IMR-90 (cell line): ENCODE results near the gene PIK3R4. TPM values are rescaled to one million over a fixed set of nuclear protein-coding genes. Genes with fewer than 3 reads are reported as not detected.

ENCODE experiments used
- ATAC-seq: fragments of 200-7000 bp; cut with Tn5 transposase; 2 replicates; pipeline ENCODE4 v1.9.1; 2020; ENCODE audit warnings: low read depth, mild to moderate bottlenecking, moderate library complexity
- BruUV-seq: library from RNA; stranded (reverse); fragments of 400-500 nt; replicated peaks from 2 replicates; lab custom pipeline; 2021; lab: Mats Ljungman, UMichigan
- CTCF ChIA-PET: fragments of 300-600 bp; formaldehyde crosslinking; extraction: SDS; loops from one replicate; lab custom pipeline; 2021; ENCODE audit warnings: antibody characterized with exemption; lab: Yijun Ruan, JAX
- POLR2A ChIA-PET: fragments of 300-600 bp; sonication (Branson Sonifier 250); formaldehyde crosslinking; loops from one replicate; lab custom pipeline; 2022; ENCODE audit warnings: antibody characterized with exemption; ENCODE audit not compliant: unreplicated experiment; lab: Charles Lee
- DNase-seq: peaks from one replicate; pipeline ENCODE4 v3.0.0; 2013
- H2AFZ ChIP-seq: replicated peaks from 2 replicates; pipeline ENCODE3; 2013; ENCODE audit warnings: low read length, mild to moderate bottlenecking; ENCODE audit not compliant: poor library complexity
- H2AK5ac ChIP-seq: 2 replicates; pipeline ENCODE4 v1.6.1; 2013; ENCODE audit warnings: low read depth, low read length, inconsistent platforms
- H2AK9ac ChIP-seq: replicated peaks from 2 replicates; pipeline ENCODE3; 2013; ENCODE audit warnings: mild to moderate bottlenecking, low read depth, low read length, moderate library complexity; ENCODE audit not compliant: poor library complexity
- H2BK120ac ChIP-seq: 2 replicates; pipeline ENCODE4 v1.6.1; 2013; ENCODE audit warnings: low read depth, low read length, inconsistent platforms
- H2BK15ac ChIP-seq: 3 replicates; pipeline ENCODE4 v1.6.1; 2013; ENCODE audit warnings: low read depth, low read length, inconsistent platforms
- H2BK20ac ChIP-seq: 2 replicates; pipeline ENCODE4 v1.6.1; 2013; ENCODE audit warnings: low read depth, mild to moderate bottlenecking, inconsistent platforms, low read length, moderate library complexity
- H2BK5ac ChIP-seq: 2 replicates; pipeline ENCODE4 v1.6.1; 2013; ENCODE audit warnings: mild to moderate bottlenecking, low read depth, low read length, inconsistent platforms; ENCODE audit not compliant: poor library complexity, severe bottlenecking
- H3K14ac ChIP-seq: replicated peaks from 2 replicates; pipeline ENCODE4 v1.6.1; 2013; ENCODE audit warnings: low read depth, low read length, inconsistent platforms
- H3K18ac ChIP-seq: 2 replicates; pipeline ENCODE4 v1.6.1; 2013; ENCODE audit warnings: low read depth, low read length, control low read depth
- H3K23ac ChIP-seq: 2 replicates; pipeline ENCODE4 v1.6.1; 2013; ENCODE audit warnings: low read depth, low read length, inconsistent platforms
- H3K27ac ChIP-seq: 2 replicates; pipeline ENCODE4 v1.5.1; 2013; ENCODE audit warnings: mild to moderate bottlenecking, control low read depth, low read length; ENCODE audit not compliant: insufficient read depth
- H3K27me3 ChIP-seq: 2 replicates; pipeline ENCODE4 v1.6.1; 2013; ENCODE audit warnings: low read length; ENCODE audit not compliant: control insufficient read depth, insufficient read depth
- H3K36me3 ChIP-seq: 2 replicates; pipeline ENCODE4 v1.6.1; 2013; ENCODE audit warnings: low read length, mixed read lengths; ENCODE audit not compliant: control insufficient read depth, insufficient read depth
- H3K4ac ChIP-seq: 2 replicates; pipeline ENCODE4 v1.6.1; 2013; ENCODE audit warnings: low read depth, low read length, inconsistent platforms
- H3K4me1 ChIP-seq: 2 replicates; pipeline ENCODE4 v1.6.1; 2013; ENCODE audit warnings: low read length, mixed read lengths; ENCODE audit not compliant: control insufficient read depth, insufficient read depth
- H3K4me2 ChIP-seq: 2 replicates; pipeline ENCODE4 v1.6.1; 2013; ENCODE audit warnings: low read depth, mild to moderate bottlenecking, control low read depth, low read length, moderate library complexity
- H3K4me3 ChIP-seq: 2 replicates; pipeline ENCODE4 v1.5.1; 2013; ENCODE audit warnings: low read depth, mild to moderate bottlenecking, control low read depth, low read length, moderate library complexity; ENCODE audit not compliant: insufficient read depth
- H3K56ac ChIP-seq: 2 replicates; pipeline ENCODE4 v1.6.1; 2013; ENCODE audit warnings: low read length, inconsistent platforms; ENCODE audit not compliant: insufficient read depth; ENCODE audit errors: extremely low read depth
- H3K79me1 ChIP-seq, 2 experiments: 2 replicates each; pipeline ENCODE4 v1.6.1; 2013; ENCODE audit warnings: low read length in 2 of 2, inconsistent platforms in 1 of 2, low read depth in 1 of 2
- H3K9ac ChIP-seq: 2 replicates; pipeline ENCODE4 v1.6.1; 2013; ENCODE audit warnings: low read depth, low read length, control low read depth
- H3K9me1 ChIP-seq: 2 replicates; pipeline ENCODE4 v1.6.1; 2013; ENCODE audit warnings: low read length, inconsistent platforms; ENCODE audit not compliant: insufficient read depth
- H3K9me3 ChIP-seq: 2 replicates; pipeline ENCODE4 v1.6.1; 2013; ENCODE audit warnings: low read length; ENCODE audit not compliant: control insufficient read depth, insufficient read depth
- H4K20me1 ChIP-seq: 2 replicates; pipeline ENCODE4 v1.6.1; 2013; ENCODE audit warnings: low read length, inconsistent platforms; ENCODE audit not compliant: insufficient read depth
- H4K5ac ChIP-seq: 2 replicates; pipeline ENCODE4 v1.6.1; 2013; ENCODE audit warnings: mild to moderate bottlenecking, low read depth, low read length, control low read depth
- H4K8ac ChIP-seq, 2 experiments: 2 replicates each; pipeline ENCODE4 v1.6.1; 2013; ENCODE audit warnings: low read depth in 2 of 2, low read length in 2 of 2, control low read depth in 1 of 2, inconsistent platforms in 1 of 2
- H4K91ac ChIP-seq: 2 replicates; pipeline ENCODE4 v1.6.1; 2013; ENCODE audit warnings: low read depth, low read length, inconsistent platforms; ENCODE audit not compliant: insufficient read depth
- BHLHE40 ChIP-seq: fragments of 150-350 bp; IDR thresholded peaks from 2 replicates; pipeline ENCODE4 v1.6.1; 2016; ENCODE audit warnings: mild to moderate bottlenecking, low read depth, low read length
- CEBPB ChIP-seq: IDR thresholded peaks from 2 replicates; pipeline ENCODE4 v1.6.1; 2012; ENCODE audit warnings: low read depth, low read length, improper control_type of control experiment
- CHD1 ChIP-seq: IDR thresholded peaks from 2 replicates; pipeline ENCODE4 v1.6.1; 2012; ENCODE audit warnings: low read depth, low read length, improper control_type of control experiment
- FOS ChIP-seq: fragments of 150-350 bp; IDR thresholded peaks from 2 replicates; pipeline ENCODE4 v1.6.1; 2016; ENCODE audit warnings: low read depth, low read length
- MAFK ChIP-seq: IDR thresholded peaks from 2 replicates; pipeline ENCODE4 v1.6.1; 2012; ENCODE audit warnings: low read depth, low read length, improper control_type of control experiment
- MAZ ChIP-seq: IDR thresholded peaks from 2 replicates; pipeline ENCODE4 v1.6.1; 2012; ENCODE audit warnings: low read depth, mild to moderate bottlenecking, low read length, improper control_type of control experiment, moderate library complexity, borderline replicate concordance
- MXI1 ChIP-seq: IDR thresholded peaks from 2 replicates; pipeline ENCODE4 v1.6.1; 2012; ENCODE audit warnings: low read depth, mild to moderate bottlenecking, low read length, moderate library complexity, borderline replicate concordance
- RAD21 ChIP-seq: IDR thresholded peaks from 2 replicates; pipeline ENCODE4 v1.6.1; 2012; ENCODE audit warnings: low read length, improper control_type of control experiment
- RCOR1 ChIP-seq: IDR thresholded peaks from 2 replicates; pipeline ENCODE4 v1.6.1; 2012; ENCODE audit warnings: mild to moderate bottlenecking, low read length, improper control_type of control experiment; ENCODE audit not compliant: insufficient replicate concordance
- SMC3 ChIP-seq: fragments of 150-350 bp; IDR thresholded peaks from 2 replicates; pipeline ENCODE4 v1.6.1; 2016; ENCODE audit warnings: low read depth, mild to moderate bottlenecking, antibody characterized with exemption, low read length, moderate library complexity
- WGBS, 2 experiments: methylation state at CpG; one replicate each; pipeline versions ENCODE4 v1.1.5 to v1.1.7; 2013; ENCODE audit warnings: missing lambda C conversion rate in 2 of 2; ENCODE audit not compliant: insufficient read length in 1 of 2; ENCODE audit errors: extremely low coverage in 2 of 2; 5-methylcytosine and 5-hydroxymethylcytosine counted together
- dilution Hi-C: fragments of 300-500 bp; cut with HindIII; formaldehyde crosslinking; loops from one replicate; pipeline ENCODE4 v1.14.3; 2018; ENCODE audit warnings: low sequenced_read_pairs; ENCODE audit not compliant: unreplicated experiment
- in situ Hi-C: fragments of 300-500 bp; cut with MboI; formaldehyde crosslinking; loops from 3 replicates; pipeline ENCODE4 v1.14.3; 2019; ENCODE audit warnings: low sequenced_read_pairs, inconsistent platforms, mixed read lengths
- intact Hi-C: fragments of 100-400 bp; cut with micrococcal nuclease; formaldehyde crosslinking; loops from 2 replicates; pipeline ENCODE4 v1.10.0; 2022
- polyA plus RNA-seq, 3 experiments: library from polyadenylated mRNA; depleted of rRNA; stranded (reverse); fragments of >200 nt; gene quantifications; 2 replicates each; pipeline ENCODE4 v1.2.3, GENCODE V29; 2012; ENCODE audit warnings: low replicate concordance in 1 of 3
- total RNA-seq: library from RNA; depleted of rRNA; stranded (reverse); fragments of >200 nt; gene quantifications from 2 replicates; pipeline ENCODE4 v1.2.3, GENCODE V29; 2012
- TF ChIP-seq, protein P1 (sequence below): fragments of 150-350 bp; IDR thresholded peaks from 2 replicates; pipeline ENCODE4 v1.6.1; 2016; ENCODE audit warnings: low read depth, mild to moderate bottlenecking, low read length, moderate library complexity, borderline replicate concordance
- TF ChIP-seq, protein P2 (sequence below): conservative IDR thresholded peaks from 2 replicates; pipeline ENCODE4 v1.5.1; 2012; ENCODE audit warnings: mild to moderate bottlenecking, low read depth, low read length, improper control_type of control experiment
- TF ChIP-seq, protein P3 (sequence below): fragments of 150-350 bp; IDR thresholded peaks from 2 replicates; pipeline ENCODE4 v1.6.1; 2017; ENCODE audit warnings: mild to moderate bottlenecking, antibody characterized with exemption, low read length, low read depth

The PIK3R4 gene
- total and polyA plus RNA-seq, 2 of the 4 experiments (the other 2 are of a cell fraction) = 19.7 to 27.2 TPM

DNA sequence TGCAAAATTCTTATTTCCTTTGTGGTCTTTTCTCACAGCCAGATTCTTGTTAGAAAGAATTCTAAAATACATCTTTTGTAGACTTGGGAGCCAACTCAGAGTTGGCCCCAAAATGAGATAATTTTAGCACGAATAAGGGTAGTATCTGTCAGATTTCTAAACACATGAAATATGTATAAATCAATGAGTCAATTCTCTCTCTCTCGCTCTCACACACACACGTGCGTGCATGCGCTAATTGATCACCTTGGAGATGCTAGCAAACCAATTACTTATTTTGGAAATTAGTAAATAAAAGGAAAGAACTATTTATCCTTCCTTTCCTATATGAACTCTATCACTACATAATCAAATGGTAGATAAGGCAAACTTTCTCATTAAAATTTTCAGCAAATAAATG, 32.9 kb upstream of the PIK3R4 start:
- no peaks in the 10 kb centered on the region for H3K9me1 ChIP-seq
- no peak overlapping the region for H4K8ac ChIP-seq
- DNase-seq (no peak), ATAC-seq (no peak)
- H2AK9ac ChIP-seq = no peak overlapping the region
- H3K9me3 ChIP-seq = no peaks in the 10 kb centered on the region
- no peaks in the 10 kb centered on the region for H3K4me1 ChIP-seq
- no CpG with 5 or more reads among the region's 5 CpGs for WGBS, 2 experiments
- no peaks in the 10 kb centered on the region for H4K20me1 ChIP-seq
- no peak overlapping the region for H3K27ac ChIP-seq
- H4K91ac ChIP-seq = no peak overlapping the region
- no peak overlapping the region for H3K14ac ChIP-seq
- no peak overlapping the region for H2AK5ac ChIP-seq
- H2BK20ac ChIP-seq = no peak overlapping the region
- in situ Hi-C loops (no loop called here), intact Hi-C loops (no loop called here), dilution Hi-C loops (no loop called here)
- no peak overlapping the region for H3K18ac ChIP-seq
- ChIA-PET POLR2A (no interaction called here), CTCF (no interaction called here)
- no peak overlapping the region for H3K56ac ChIP-seq
- H3K4me3 ChIP-seq = no peak overlapping the region
- H3K79me1 ChIP-seq = no peaks in the 10 kb centered on the region
- no peak overlapping the region for H3K4me2 ChIP-seq
- H2BK5ac ChIP-seq = no peak overlapping the region
- H3K4ac ChIP-seq = no peak overlapping the region
- H2AFZ ChIP-seq = no peak overlapping the region
- no TSS peak for BruUV-seq
- no peak overlapping the region for H3K9ac ChIP-seq
- H3K36me3 ChIP-seq = no peaks in the 10 kb centered on the region
- TF ChIP-seq RCOR1 = no peak
- TF ChIP-seq FOS = no peak
- no peak for TF ChIP-seq SMC3
- no peak for TF ChIP-seq MXI1
- no peak for TF ChIP-seq MAFK
- TF ChIP-seq CHD1 = no peak
- TF ChIP-seq, protein P1, sequence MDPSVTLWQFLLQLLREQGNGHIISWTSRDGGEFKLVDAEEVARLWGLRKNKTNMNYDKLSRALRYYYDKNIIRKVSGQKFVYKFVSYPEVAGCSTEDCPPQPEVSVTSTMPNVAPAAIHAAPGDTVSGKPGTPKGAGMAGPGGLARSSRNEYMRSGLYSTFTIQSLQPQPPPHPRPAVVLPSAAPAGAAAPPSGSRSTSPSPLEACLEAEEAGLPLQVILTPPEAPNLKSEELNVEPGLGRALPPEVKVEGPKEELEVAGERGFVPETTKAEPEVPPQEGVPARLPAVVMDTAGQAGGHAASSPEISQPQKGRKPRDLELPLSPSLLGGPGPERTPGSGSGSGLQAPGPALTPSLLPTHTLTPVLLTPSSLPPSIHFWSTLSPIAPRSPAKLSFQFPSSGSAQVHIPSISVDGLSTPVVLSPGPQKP = no peak
- TF ChIP-seq MAZ = no peak
- TF ChIP-seq RAD21 = no peak
- TF ChIP-seq BHLHE40 = no peak
- TF ChIP-seq, protein P2, sequence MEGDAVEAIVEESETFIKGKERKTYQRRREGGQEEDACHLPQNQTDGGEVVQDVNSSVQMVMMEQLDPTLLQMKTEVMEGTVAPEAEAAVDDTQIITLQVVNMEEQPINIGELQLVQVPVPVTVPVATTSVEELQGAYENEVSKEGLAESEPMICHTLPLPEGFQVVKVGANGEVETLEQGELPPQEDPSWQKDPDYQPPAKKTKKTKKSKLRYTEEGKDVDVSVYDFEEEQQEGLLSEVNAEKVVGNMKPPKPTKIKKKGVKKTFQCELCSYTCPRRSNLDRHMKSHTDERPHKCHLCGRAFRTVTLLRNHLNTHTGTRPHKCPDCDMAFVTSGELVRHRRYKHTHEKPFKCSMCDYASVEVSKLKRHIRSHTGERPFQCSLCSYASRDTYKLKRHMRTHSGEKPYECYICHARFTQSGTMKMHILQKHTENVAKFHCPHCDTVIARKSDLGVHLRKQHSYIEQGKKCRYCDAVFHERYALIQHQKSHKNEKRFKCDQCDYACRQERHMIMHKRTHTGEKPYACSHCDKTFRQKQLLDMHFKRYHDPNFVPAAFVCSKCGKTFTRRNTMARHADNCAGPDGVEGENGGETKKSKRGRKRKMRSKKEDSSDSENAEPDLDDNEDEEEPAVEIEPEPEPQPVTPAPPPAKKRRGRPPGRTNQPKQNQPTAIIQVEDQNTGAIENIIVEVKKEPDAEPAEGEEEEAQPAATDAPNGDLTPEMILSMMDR = no peak
- TF ChIP-seq, protein P3, sequence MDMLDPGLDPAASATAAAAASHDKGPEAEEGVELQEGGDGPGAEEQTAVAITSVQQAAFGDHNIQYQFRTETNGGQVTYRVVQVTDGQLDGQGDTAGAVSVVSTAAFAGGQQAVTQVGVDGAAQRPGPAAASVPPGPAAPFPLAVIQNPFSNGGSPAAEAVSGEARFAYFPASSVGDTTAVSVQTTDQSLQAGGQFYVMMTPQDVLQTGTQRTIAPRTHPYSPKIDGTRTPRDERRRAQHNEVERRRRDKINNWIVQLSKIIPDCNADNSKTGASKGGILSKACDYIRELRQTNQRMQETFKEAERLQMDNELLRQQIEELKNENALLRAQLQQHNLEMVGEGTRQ = no peak
- no peak for TF ChIP-seq CEBPB
- no peak overlapping the region for H3K23ac ChIP-seq
- no peak overlapping the region for H2BK120ac ChIP-seq
- H3K27me3 ChIP-seq = no peaks in the 10 kb centered on the region
- H4K5ac ChIP-seq = no peak overlapping the region
- no peak overlapping the region for H2BK15ac ChIP-seq
